ENCODE results near the gene PCCB. TPM values are rescaled to one million over a fixed set of nuclear protein-coding genes. Genes with fewer than 3 reads are reported as not detected.

Gene PCCB
- total RNA-seq, 1 experiment from 2014 or later, result 63.4 TPM

- ATAC-seq (no peak), DNase-seq (ENCODE audit: low read depth, low spot score) (no peak)
- CTCF ChIA-PET, result interaction anchor here (0.6 kb wide), 1 partner anchor 175 kb away, joined by 3 read pairs; no protein-coding TSS in a partner anchor
- intact Hi-C loops (cut with micrococcal nuclease; ENCODE audit: unreplicated experiment), result no loop called here
- Histone ChIP-seq H3K4me3 (ENCODE audit: low read depth in 2 of 2, low read length in 2 of 2) (peak overlapping the region; percentile 62 to 79), H3K36me3 (ENCODE audit: control insufficient read depth, insufficient read depth, low read length) (no peaks in the 10 kb centered on the region; the same call in 1 of the 2 replicates), H3K27me3 (ENCODE audit: control insufficient read depth, insufficient read depth, low read length) (no peaks in the 10 kb centered on the region), H3K27ac (ENCODE audit: low read length) (peak overlapping the region; percentile 84), H3K9me3 (ENCODE audit: control insufficient read depth, insufficient read depth, low read depth, low read length) (no peaks in the 10 kb centered on the region), H3K4me1 (ENCODE audit: control insufficient read depth, insufficient read depth, low read length) (peaks cover 8% of the 10 kb centered on the region)
- TF ChIP-seq TCF7L2 (IDR thresholded peaks at IDR 0.05; ENCODE audit: low read depth, low read length) (no peak), CTCF (IDR thresholded peaks at IDR 0.05) (no peak), SIN3A (IDR thresholded peaks at IDR 0.05; ENCODE audit: borderline replicate concordance, insufficient read depth, low read depth, low read length) (no peak)
- TF ChIP-seq, protein P1, sequence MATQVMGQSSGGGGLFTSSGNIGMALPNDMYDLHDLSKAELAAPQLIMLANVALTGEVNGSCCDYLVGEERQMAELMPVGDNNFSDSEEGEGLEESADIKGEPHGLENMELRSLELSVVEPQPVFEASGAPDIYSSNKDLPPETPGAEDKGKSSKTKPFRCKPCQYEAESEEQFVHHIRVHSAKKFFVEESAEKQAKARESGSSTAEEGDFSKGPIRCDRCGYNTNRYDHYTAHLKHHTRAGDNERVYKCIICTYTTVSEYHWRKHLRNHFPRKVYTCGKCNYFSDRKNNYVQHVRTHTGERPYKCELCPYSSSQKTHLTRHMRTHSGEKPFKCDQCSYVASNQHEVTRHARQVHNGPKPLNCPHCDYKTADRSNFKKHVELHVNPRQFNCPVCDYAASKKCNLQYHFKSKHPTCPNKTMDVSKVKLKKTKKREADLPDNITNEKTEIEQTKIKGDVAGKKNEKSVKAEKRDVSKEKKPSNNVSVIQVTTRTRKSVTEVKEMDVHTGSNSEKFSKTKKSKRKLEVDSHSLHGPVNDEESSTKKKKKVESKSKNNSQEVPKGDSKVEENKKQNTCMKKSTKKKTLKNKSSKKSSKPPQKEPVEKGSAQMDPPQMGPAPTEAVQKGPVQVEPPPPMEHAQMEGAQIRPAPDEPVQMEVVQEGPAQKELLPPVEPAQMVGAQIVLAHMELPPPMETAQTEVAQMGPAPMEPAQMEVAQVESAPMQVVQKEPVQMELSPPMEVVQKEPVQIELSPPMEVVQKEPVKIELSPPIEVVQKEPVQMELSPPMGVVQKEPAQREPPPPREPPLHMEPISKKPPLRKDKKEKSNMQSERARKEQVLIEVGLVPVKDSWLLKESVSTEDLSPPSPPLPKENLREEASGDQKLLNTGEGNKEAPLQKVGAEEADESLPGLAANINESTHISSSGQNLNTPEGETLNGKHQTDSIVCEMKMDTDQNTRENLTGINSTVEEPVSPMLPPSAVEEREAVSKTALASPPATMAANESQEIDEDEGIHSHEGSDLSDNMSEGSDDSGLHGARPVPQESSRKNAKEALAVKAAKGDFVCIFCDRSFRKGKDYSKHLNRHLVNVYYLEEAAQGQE (IDR thresholded peaks at IDR 0.05; ENCODE audit: insufficient read depth in 1 of 2, low read depth in 2 of 2, low read length in 1 of 2), result no peak
- POLR2A ChIA-PET, result no interaction called here
- in situ Hi-C loops (cut with HindIII; ENCODE audit: low pct_unique_long_range_greater_than_20kb, low sequenced_read_pairs), result no loop called here
- BruUV-seq (replicated peaks), result no TSS peak
Measured at GRCh38 chr3:136251511-136251910, 1.4 kb downstream of the PCCB start.

DNA sequence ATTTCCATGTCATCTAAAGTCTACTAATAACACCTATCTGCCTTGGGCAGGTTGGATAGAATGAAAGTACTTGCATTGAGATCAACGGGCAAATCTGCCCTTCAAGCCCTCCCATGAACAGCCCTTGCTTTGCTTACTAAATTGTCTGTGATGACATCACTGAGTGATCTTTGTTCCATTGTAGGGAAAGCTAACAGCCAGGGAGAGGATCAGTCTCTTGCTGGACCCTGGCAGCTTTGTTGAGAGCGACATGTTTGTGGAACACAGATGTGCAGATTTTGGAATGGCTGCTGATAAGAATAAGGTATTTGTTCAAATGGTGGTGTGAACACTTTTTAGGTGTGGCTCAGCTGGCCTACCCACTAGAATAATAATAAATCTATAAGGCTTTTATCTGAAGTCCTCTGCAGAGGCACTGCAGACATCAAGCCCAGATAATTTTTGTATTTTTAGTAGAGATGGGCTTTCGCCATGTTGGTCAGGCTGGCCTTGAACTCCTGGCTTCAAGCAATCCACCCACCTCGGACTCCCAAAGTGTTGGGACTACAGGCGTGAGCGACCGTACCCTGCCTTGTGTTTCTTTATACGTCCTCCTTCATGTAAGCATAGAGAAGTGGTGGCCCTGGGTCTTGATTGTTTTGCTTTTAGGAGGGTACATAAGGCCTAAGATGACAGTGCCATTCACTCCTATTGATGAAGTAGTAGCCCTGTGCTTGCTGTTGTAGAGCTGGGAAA lies 5.7 kb downstream of the PCCB start:
- H3K27ac ChIP-seq (ENCODE audit: low read length), result no peak overlapping the region
- no peaks in the 10 kb centered on the region for H3K9me3 ChIP-seq (ENCODE audit: control insufficient read depth, insufficient read depth, low read depth, low read length)
- H3K4me3 ChIP-seq (ENCODE audit: low read depth in 2 of 2, low read length in 2 of 2), result no peak overlapping the region
- TF ChIP-seq CTCF (IDR thresholded peaks at IDR 0.05), result no peak
- TF ChIP-seq SIN3A (IDR thresholded peaks at IDR 0.05; ENCODE audit: borderline replicate concordance, insufficient read depth, low read depth, low read length), result no peak
- TF ChIP-seq TCF7L2 (IDR thresholded peaks at IDR 0.05; ENCODE audit: low read depth, low read length), result no peak
- TF ChIP-seq POLR2AphosphoS5 (IDR thresholded peaks at IDR 0.05; ENCODE audit: low read depth, low read length), result no peak
- TF ChIP-seq, protein P1 (IDR thresholded peaks at IDR 0.05; ENCODE audit: insufficient read depth in 1 of 2, low read depth in 2 of 2, low read length in 1 of 2), result no peak
- peaks cover 8% of the 10 kb centered on the region for H3K4me1 ChIP-seq (ENCODE audit: control insufficient read depth, insufficient read depth, low read length)
- BruUV-seq (replicated peaks), result no TSS peak
- in situ Hi-C loops (cut with HindIII; ENCODE audit: low pct_unique_long_range_greater_than_20kb, low sequenced_read_pairs), result no loop called here
- H3K36me3 ChIP-seq (ENCODE audit: control insufficient read depth, insufficient read depth, low read length), result peaks cover 4% of the 10 kb centered on the region
- intact Hi-C loops (cut with micrococcal nuclease; ENCODE audit: unreplicated experiment), result no loop called here
- no peaks in the 10 kb centered on the region for H3K27me3 ChIP-seq (ENCODE audit: control insufficient read depth, insufficient read depth, low read length)
- DNase-seq (ENCODE audit: low read depth, low spot score), result no peak
- CTCF ChIA-PET, result no interaction called here
- ATAC-seq, result no peak
- POLR2A ChIA-PET, result no interaction called here
